NCI-H1417 treated with DMSO at 0.1 percent for 48 hours (cell line): ENCODE data around the gene RBBP8NL.
"Not testable (repeated sequence)": the region's sequence is repeated elsewhere in the genome, so short reads cannot be mapped to it uniquely, and the experiment has no call there.

Source experiments
- DNase-seq: peaks from one replicate; lab custom pipeline; 2025; lab: John Stamatoyannopoulos, UW

RBBP8NL gene

DNA sequence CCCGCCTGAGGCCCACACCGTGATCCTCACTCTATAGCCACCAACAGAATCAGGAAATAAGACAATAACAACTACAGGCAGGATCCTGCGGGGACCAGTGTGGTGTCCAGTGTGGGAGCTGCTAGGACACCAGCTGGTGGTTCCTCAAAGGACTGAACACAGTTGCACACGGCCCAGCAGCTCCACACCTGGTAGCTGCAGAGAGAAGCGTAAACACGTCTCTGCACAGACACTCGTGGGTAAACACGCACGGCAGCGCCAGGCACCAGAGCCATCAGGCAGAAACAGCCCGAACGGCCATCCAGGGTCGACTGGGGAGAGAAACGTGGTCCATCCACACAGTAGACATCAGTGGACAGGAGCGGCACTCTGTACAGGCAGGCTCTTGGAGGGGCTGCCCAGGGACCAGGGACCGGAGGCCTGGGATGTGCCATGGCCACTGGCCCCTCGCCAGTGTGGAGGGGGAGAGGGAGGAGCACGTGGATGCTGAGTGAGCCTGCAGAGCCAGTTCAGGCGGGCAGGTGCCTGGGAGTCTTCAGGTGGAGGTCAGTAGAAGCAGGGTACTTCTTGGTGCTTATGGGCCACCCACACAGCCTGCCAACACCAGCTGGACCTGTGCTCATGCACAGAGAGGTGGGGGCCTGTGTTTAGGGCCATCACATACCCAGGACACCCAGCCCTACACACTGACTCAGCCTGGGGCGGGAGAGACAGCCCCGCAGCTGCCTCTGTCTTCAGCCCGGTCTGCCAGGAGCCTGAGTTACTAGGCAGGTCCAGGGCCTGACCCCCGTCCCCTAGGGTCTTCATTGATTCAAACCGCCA is 52.8 kb downstream of the RBBP8NL start:
- DNase-seq: no peak

DNA sequence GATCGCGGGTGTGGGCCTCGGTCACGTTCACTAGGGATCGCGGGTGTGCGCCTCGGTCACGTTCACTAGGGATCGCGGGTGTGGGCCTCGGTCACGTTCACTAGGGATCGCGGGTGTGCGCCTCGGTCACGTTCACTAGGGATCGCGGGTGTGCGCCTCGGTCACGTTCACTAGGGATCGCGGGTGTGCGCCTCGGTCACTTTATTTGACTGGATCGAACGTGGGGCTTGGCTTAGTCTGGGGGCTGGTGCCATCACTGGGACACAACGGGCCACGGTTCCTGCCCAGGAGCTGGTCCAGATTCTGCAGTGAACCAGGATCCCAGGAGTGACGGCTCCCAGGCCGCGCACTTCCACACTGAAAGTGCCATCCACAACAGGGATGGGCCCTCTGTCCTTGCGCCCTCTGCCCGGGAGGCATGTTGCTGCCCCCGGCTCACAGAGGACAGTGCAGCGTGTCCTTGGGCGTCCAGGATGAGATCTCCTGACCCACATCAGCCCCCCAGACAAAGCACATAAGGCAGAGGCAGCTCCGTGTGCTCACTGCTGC is 53.6 kb downstream of the RBBP8NL start:
- not testable (repeated sequence) for DNase-seq

DNA sequence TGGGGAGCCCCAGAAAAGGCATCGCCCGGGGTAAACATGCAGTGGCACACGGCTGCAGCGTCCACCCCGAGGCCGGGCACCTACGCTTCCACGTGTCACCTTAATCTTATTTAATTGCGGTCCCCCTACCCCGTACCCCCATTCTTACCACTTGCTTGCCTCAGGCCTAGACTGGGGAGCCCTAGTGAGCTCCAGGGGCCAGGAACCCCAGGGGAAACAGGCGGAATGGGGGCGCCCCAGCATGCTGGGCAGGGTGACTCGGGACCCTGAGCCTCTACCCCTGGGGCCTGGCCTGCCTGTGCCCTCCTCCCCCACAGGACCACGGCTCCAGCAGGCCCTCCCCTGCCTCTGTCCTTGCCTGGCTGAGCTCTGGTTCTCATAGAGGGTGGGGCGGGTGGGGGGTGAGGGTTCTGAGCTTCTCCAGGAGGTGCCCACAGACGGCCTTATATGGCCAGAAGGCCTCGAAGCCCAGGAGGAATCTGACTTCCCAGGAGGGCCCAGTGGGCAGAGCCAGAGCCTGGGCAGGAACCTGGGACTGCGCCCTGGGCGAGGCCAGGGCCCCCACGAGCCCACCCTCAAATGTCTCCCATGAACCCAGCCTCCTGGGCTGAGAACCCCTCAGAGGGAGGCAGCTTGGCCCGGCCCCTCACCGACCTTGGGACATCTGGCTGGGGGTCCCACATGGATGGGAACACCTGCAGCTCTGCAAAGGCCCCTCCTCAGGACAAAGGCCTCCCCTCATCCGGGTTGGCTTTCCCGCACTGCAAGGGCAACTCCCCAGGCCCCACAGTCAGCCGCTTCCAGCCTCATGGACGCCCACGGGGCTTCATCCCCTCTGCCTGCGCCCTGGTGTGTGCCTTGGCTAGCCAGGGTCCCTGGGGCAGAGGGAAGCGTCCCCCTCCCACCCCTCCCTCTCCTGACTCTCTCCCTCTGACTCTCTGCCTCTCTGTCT is 55.0 kb downstream of the RBBP8NL start:
- no peak for DNase-seq

DNA sequence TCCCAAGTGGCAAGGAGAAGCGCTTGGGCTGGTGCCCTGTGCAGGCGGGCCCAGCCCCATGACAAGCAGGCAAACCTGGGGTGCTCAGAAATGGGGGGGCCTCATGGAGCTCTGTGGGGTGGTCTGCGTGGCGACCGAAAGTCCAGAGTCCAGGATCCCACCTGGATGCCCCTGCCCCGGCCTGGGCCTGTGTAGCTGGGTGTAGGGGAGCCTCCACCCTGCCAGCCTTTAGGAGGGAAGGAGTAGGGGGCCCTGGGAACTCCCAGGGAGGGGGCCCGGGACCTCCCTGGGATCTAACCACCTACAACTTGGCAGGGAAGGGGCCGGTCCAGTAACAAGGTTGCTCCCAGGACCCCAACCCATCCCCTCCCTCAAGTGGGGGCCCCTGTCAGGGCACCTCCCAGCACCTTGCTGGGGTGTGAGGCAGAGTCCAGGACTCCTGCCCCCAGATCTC is 55.7 kb downstream of the RBBP8NL start:
- no peak for DNase-seq

DNA sequence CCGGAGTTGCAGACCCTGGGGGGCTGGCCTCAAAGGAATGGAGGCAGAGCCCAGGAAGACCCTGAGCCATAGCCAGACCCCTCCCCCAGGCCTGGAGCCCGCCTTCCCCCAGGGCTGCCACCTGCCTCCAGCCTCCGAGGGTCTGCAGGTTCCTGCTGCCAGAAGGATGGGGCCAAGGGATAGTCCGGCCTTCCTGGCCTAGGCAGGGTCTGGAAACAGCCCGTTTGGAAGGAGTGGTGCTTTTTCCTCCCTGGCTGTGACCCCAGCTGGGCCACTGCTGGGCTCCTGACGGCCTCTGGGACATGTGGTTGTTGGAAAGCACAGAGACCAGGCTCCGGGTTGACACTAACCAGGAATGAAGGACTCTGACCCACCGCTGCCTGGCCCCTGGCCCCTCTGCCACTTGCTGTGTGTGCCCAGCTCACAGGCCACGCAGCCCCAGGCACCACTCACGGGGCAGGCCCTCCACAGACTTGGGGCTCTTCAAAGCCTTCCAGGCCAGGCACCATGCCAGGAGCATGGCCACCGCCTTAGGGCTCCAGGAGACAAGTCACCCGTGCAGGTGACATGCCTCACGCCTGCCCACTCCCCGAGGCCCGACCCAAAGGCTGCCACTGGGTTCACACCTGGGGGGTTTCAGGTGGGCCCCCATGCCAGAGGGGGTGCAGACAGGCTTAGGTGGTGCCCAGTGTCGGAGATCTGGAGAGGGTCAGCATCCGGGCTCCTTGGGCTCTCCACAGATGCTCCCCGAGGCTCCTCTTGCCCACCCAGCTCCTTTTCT is 56.3 kb downstream of the RBBP8NL start:
- no peak for DNase-seq

DNA sequence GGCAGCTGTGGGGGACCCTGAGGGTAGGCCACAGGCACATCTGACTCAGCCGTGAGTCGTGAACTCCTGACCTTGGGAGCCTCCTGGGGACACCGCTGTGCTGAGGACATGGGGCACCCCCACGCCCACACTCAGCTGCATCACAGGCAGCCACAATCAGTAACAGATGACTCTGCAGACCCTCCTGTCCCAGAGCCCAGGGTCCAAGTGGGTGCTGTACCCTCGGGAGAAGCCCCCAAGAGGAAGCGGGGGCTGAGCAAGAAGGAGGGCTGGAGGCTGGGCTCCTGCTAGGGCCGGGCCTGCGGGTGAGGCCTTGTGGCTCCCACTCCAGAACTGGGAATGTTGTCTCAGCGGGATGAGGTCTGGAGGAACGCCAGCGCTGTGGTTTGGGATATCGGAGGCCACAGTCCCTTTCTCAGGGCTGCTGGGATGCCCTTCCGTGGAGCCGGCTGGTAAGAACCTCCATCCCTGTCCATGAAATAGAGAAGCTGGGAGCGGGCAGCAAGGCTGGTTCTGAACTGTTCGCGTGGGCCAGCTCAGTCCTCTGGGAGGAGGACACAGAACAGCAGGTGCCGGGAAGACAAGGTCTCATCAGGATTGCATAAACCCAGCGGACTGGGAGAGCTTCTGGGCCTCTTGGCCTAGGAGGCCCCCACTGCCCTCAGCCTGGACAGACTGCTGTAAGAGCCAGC is 57.1 kb downstream of the RBBP8NL start:
- DNase-seq: no peak

DNA sequence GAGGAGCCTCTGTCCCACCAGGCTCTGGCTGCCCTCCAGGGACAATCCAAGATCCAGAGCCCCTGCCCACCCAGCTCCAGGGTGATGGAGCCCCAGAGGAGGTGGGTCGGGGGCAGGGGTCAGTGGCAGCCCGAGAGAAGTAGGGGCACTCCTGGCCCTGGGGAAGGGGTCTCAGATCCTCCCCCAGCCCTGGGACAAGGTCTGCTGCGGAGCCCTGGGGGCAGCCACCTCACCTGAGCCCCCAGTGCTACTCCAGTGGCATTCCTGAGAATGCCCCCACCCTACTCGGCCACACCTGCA is 57.6 kb downstream of the RBBP8NL start:
- DNase-seq: no peak

DNA sequence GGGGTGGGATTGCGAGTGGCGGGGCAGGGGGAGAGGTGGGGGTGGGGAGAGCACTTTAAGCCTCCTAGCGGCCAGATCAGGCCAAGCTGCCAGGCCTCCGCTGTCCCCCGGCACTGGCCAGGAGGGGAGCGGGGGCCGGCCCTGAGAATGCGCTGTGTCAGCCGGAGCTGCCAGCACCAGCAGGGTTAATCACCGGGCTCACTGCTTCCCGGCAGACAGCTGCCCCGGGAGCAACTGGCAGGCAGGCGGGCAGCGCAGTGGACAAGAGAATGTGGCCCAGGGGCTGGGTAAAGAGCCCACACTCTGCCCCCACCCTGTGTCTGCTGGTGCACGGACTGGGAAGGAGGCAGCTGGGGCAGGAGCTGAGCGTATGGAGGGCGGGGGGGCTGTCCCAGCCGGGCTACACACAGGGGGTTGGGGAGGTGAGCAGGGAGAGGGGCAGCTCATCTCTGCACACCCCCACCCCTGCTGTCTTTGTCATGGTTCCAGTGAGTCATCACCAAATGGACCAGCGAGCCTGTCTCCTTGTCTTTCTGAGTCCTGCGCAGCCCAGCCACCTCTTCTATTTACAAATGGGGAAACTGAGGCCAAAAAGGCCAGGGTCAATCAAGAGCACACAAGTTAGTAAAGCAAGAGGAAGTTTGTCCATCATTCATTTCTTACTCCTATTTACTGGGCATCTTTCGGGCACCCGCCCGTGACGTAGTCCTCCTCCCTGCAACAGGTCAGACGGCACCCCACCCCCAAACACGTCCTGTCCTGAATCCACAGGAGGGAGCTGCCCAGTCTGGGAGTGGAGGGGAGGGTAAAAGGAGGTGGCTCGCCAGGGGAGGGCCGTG is 58.1 kb downstream of the RBBP8NL start:
- DNase-seq: no peak

DNA sequence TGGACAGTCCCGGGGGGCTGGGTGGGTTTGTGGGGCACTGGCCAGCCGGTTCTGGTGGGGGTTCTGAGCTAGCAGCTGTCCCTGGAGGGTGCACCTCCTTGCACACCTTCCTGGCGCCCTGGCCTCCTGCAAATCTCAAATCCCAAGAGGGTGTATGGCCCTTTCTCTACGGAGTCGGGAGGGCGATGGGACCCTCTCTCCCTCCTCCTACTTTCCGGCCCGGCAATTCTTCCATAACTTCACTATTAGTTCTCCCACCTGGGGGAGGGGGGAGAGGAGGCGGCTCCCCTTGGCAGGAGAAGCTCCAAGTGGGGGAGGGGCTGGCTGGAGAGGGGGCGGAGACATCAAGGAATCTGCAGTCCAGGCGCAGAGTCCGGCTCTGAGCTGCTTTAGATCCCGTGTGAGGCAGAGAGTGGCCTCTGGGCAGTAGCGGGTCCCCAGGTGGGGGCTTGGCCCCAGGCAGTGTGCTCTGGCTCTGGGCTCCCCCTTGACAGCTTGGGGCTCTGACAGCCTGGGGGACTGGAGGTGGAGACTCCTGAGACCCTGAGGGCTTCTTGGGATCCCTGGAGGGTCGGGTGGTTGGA is 58.9 kb downstream of the RBBP8NL start:
- DNase-seq: no peak

DNA sequence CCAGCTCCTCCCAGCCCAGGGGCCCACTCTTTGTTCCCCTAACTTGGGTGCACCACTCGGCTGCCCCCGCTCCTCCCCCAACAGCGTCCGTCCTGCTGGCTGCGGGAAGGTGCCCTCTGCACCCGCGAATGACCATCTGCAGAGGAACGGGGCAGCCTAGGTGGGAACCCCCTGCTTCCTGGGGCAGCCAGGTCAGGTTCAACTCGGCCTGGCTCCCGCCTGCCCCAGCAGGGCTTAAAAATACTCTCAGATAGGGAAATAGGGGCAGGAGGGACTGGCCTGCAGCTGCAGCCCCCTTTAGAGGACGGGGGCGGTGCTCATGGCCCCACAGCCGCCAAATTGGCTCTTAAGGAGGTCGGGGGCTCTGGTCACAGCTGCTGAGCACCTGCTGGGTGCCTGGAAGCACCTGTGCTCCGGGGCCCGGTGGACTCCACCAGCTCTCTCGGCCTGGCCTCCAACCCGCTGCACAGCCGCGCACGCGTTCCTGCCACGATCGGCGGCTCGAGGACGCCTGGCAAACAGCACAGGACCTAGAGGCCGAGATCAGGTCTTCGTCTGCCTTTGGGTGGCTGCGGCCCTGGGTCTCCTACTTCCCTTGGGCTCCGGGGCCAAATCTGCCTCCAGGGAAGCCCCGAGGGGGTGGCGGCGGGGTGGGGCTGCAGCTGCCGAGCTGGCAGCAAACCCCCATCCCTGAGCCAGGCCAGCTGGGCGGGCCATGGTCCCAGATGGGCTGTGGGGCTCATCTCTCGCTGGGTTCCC is 59.5 kb downstream of the RBBP8NL start:
- no peak for DNase-seq

DNA sequence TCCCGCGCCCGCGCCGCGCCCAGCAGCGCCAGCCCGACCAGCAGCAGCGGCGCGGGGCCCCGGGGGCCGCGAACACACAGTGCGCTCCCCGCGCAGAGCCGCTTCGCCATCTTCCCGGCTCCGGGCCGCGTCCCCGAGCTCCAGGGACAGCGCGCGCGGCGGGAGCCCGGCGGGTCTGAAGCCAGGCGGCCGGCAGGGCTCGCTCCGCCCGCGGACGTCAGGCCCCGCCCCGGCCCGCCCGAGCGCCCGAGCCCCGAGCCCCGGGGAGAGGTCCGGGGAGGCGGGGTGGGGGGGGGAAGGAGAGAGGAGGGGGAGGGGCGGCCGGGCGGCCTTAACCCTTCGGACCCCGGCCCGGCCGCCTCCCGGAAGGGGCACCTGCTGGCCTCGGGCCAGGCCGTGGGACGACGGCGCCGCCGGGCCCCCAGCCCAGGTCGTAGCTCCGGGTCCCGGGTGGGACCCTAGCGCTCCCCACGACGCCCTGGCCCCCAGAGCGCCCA is 60.2 kb downstream of the RBBP8NL start, which contains the start of gene LAMA5:
Gene LAMA5, minus strand, starts transcription at position 177 of the 497 bp plus-strand sequence. Its CDS starts 67 bp downstream, at position 110.
- no peak for DNase-seq

DNA sequence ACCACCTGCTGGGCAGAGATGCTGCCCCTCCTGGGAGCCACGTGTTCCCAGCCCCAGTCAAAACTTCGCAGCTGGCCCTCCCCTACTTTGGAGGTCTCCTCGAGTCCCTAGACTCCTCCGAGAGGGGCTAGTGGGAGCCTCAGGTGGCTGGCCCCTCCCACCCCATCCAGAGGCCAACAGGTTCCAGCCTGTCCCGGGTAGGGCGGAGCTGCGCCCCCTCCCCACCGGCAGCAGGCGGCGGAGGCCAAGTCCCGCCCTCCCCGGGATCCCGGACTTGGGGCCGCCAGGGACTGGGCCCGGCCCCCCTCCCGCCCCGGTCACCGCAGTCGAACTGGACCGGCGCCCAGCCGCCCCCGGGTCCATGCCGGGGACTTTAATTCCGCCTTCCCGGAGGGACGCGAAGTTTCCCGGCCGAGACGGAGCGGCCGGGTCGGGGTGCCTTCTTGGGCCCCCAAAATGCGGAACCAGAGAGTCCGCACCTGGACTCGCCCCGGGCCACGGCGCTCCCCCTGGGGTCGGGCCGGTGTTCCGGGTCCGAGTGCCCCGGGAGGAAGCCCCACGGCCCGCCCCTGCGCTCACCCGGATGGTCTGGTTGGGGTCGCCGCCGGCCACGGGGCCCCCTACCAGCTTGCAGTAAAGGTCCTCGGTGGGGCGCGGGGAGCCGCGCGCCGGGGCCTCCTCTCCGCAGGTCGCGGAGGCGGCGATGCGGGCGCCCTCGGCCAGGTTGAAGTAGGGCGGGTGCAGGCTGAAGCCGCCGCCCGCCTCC is 60.8 kb downstream of the RBBP8NL start:
- DNase-seq: no peak

DNA sequence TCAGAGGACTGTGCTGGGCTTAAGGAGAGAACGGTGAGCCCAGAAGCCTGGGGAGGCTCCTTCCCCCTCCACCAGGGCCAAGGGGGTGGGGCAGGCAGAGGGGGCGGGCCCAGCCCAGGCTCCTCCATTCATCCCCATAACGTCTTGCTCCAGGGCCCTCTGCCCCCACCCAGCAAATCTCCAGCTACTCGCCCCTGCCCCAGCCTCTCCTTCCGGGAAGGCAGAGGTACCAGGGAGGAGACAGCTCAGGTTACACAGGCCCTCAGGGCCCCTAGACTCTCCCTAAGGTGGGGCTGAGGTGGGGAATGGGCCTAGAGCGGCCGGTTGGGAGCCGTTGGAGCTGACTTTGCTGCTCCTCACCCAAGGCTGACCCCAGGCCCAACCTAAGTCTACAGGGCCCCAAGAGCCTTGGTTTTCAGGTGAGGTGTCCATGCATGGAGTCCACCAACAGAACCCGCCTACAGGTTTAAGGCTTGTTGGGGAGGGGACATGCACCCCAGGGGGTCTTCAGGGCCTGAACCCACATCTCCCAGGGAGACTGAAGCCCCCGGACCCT is 61.4 kb downstream of the RBBP8NL start:
- no peak for DNase-seq

DNA sequence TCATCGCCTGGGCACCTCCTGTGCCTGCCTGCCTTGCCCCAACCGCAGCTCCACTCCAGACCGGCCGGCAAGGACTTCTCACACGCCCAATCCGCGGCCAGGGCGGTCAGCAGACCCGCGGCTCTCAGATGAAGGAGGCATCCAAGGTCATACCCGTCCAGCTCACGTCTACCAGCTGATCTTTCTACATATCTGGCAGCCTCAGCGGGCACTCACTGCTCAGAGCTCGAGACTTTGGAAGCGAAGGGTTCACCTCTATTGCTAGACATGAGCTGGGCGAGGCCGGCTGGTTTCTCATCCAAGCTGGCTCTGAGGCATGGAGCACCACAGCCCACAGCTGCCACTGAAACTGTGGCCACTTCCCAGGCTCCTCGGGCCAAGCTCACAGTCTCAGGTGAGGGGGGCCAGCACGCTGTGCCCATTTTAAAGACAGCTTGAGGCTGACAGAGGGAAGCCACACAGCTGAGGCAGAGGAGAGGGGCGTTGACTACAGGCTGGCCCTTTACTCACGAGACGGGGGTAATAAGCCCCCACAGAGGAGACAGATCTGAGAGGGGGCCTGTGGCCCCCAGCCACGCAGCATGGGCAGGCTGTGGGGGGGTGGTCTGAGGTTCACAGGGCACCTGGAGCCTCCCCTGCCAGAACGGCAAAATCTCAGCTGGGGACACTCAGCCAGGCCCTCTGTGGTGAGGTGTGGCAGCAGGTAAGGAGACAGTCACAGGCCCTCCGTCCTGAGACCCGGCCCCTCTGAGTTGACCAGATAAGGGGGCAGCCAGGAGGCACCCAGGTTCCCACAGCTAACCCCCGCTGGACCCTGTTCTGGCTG is 62.2 kb downstream of the RBBP8NL start:
- no peak for DNase-seq

DNA sequence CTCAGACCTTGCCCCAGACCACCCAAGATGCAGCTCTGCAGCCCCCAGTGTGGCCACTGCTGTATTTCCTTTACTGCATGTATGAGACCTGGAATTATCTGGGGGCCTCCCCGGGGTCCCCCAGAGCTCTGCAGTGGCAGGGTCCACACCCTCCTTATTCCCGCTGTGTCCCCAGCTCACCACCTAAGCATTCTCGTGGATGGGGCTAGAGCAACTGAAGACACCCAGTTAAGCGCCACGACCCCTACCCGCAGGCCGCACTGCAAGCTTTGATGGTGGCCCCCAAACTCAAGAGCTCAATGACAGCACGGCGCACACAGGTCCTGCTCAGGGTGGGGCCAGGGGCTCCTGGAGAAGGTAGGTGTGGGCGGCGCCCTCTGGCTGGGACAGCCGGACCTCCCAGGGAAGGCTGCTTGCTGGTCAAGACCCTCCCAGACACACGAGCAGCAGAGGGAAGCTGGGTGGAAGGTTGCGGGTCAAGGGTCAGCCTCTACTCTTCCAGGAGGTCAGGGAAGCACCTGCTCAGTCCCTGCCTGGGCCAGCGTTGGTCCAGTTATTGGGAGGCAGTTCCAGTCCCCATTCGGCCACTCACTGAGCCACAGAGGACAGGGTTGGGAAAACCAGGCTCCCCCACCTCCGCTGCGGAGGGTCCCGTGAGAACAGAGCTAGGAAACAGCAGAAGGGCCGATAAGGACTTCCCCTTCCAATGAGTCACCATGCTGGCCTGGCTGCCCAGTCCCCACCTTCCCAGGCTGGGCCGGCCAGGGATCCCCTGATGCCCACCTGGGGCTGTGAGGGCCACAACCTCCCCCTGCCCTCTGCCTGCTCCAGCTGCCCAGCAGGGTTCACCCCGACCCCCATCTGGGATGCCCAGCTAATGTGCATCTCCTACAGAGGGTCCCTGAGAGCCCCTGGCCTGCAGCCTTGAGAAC is 63.2 kb downstream of the RBBP8NL start:
- no peak for DNase-seq
